Gastrocnemius medialis (tissue), 4 donors: ENCODE results near the gene CIDEA.
"Not testable (repeated sequence)": the region's sequence is repeated elsewhere in the genome, so short reads cannot be mapped to it uniquely, and the experiment has no call there.

Experiments
- CTCF ChIP-seq, 5 experiments: fragments of 450-650 bp in 3 of 5; fragments of 200-600 bp in 2 of 5; sonication (generic) in 2 of 5; IDR thresholded peaks in 4 of 5; conservative IDR thresholded peaks in 1 of 5; 1 replicate in 4 of 5; 2 replicates in 1 of 5; pipeline ENCODE4 v1.5.1; 2016 to 2019; ENCODE audit warnings: antibody characterized with exemption in 5 of 5, mild to moderate bottlenecking in 3 of 5, moderate library complexity in 3 of 5
- POLR2A ChIP-seq, 2 donors: fragments of 450-650 bp; IDR thresholded peaks; one replicate each; pipeline ENCODE4 v1.6.1; 2017; ENCODE audit warnings: antibody characterized with exemption in 2 of 2, mild to moderate bottlenecking in 2 of 2, moderate library complexity in 2 of 2

- not testable (repeated sequence) for TF ChIP-seq CTCF (IDR thresholded peaks at IDR 0.05 in 4 of 5, conservative IDR thresholded peaks at IDR 0.05 in 1 of 5); POLR2A (IDR thresholded peaks at IDR 0.05)
These were observed 25.9 kb upstream of the CIDEA start for GRCh38 chr18:12228308-12228707.
